Panc1 (cell line): ENCODE data around the gene CYP24A1. TPM values are rescaled to one million over a fixed set of nuclear protein-coding genes. Genes with fewer than 3 reads are reported as not detected.

Experiments
- ATAC-seq: fragments of 200-7000 bp; cut with Tn5 transposase; 2 replicates; pipeline ENCODE4 v1.9.1; 2020; ENCODE audit warnings: mild to moderate bottlenecking, moderate library complexity
- BruUV-seq: library from RNA; stranded (reverse); fragments of 400-500 nt; replicated peaks from 2 replicates; lab custom pipeline; 2021; lab: Mats Ljungman, UMichigan
- CTCF ChIA-PET: fragments of 300-600 bp; sonication (Branson Sonifier 250); formaldehyde crosslinking; loops from one replicate; lab custom pipeline; 2022; ENCODE audit warnings: antibody characterized with exemption; lab: Charles Lee
- POLR2A ChIA-PET: fragments of 300-600 bp; sonication (Branson Sonifier 250); formaldehyde crosslinking; loops from one replicate; lab custom pipeline; 2022; ENCODE audit warnings: antibody characterized with exemption; lab: Charles Lee
- DNase-seq: peaks from one replicate; pipeline ENCODE4 v3.0.0-alpha.2; 2010; ENCODE audit warnings: low read depth, low spot score
- H3K27ac ChIP-seq: 2 replicates; pipeline ENCODE4 v1.5.1; 2011; ENCODE audit warnings: mild to moderate bottlenecking, low read length, inconsistent platforms
- H3K27me3 ChIP-seq: fragments of 200-500 bp; sonication (Bioruptor generic); 2 replicates; pipeline ENCODE4 v1.6.0; 2014; ENCODE audit warnings: low read length, inconsistent platforms; ENCODE audit not compliant: control insufficient read depth, insufficient read depth
- H3K36me3 ChIP-seq: fragments of 200-500 bp; sonication (Bioruptor generic); 2 replicates; pipeline ENCODE4 v1.5.1; 2014; ENCODE audit warnings: inconsistent platforms, mild to moderate bottlenecking, low read length, moderate library complexity; ENCODE audit not compliant: control insufficient read depth, insufficient read depth
- H3K4me1 ChIP-seq: 2 replicates; pipeline ENCODE4 v1.5.1; 2011; ENCODE audit warnings: inconsistent platforms, mild to moderate bottlenecking, low read length, moderate library complexity; ENCODE audit not compliant: control insufficient read depth, insufficient read depth
- H3K4me3 ChIP-seq, 2 experiments: 2 replicates each; pipeline ENCODE4 v1.5.1; 2011 to 2012; ENCODE audit warnings: low read depth in 2 of 2, low read length in 2 of 2, mild to moderate bottlenecking in 2 of 2, inconsistent platforms in 1 of 2, moderate library complexity in 1 of 2
- H3K9me3 ChIP-seq: fragments of 200-500 bp; sonication (Bioruptor generic); 2 replicates; pipeline ENCODE4 v1.5.1; 2014; ENCODE audit warnings: low read depth, mild to moderate bottlenecking, inconsistent platforms, low read length, moderate library complexity; ENCODE audit not compliant: control insufficient read depth, insufficient read depth
- CTCF ChIP-seq: fragments of 450-650 bp; IDR thresholded peaks from 2 replicates; pipeline ENCODE4 v1.5.1; 2017; ENCODE audit warnings: mild to moderate bottlenecking
- POLR2AphosphoS5 ChIP-seq: IDR thresholded peaks from 2 replicates; pipeline ENCODE4 v1.6.1; 2012; ENCODE audit warnings: mild to moderate bottlenecking, low read depth, low read length, moderate library complexity
- REST ChIP-seq, 2 experiments: IDR thresholded peaks; 2 replicates each; pipeline ENCODE4 v1.6.1; 2011 to 2012; ENCODE audit warnings: low read depth in 2 of 2, control low read depth in 1 of 2, low read length in 1 of 2, mild to moderate bottlenecking in 1 of 2, moderate library complexity in 1 of 2; ENCODE audit not compliant: insufficient read depth in 1 of 2
- SIN3A ChIP-seq: IDR thresholded peaks from 2 replicates; pipeline ENCODE4 v1.6.1; 2012; ENCODE audit warnings: low read depth, mild to moderate bottlenecking, low read length, moderate library complexity, borderline replicate concordance; ENCODE audit not compliant: insufficient read depth
- TCF7L2 ChIP-seq: IDR thresholded peaks from 2 replicates; pipeline ENCODE4 v1.6.1; 2011; ENCODE audit warnings: mild to moderate bottlenecking, low read depth, low read length, inconsistent platforms
- in situ Hi-C: cut with HindIII; loops from 2 replicates; pipeline ENCODE4 v1.10.0; 2016; ENCODE audit warnings: low sequenced_read_pairs, low pct_unique_long_range_greater_than_20kb
- intact Hi-C: fragments of 100-400 bp; cut with micrococcal nuclease; formaldehyde crosslinking; loops from one replicate; pipeline ENCODE4 v1.10.0; 2022; ENCODE audit not compliant: unreplicated experiment
- total RNA-seq: library from RNA; stranded (reverse); gene quantifications from one replicate; pipeline ENCODE4 v1.2.1, GENCODE V29; 2021; ENCODE audit not compliant: unreplicated experiment

The CYP24A1 gene
- total RNA-seq, 1 experiment from 2014 or later = 3.0 TPM

GRCh38 chr20:54161008-54161820, 12.6 kb downstream of the CYP24A1 start:
- Histone ChIP-seq H3K4me3 (no peak overlapping the region), H3K36me3 (no peaks in the 10 kb centered on the region), H3K9me3 (no peaks in the 10 kb centered on the region), H3K27ac (no peak overlapping the region), H3K4me1 (no peaks in the 10 kb centered on the region), H3K27me3 (no peaks in the 10 kb centered on the region)
- ATAC-seq (no peak), DNase-seq (no peak)
- ChIA-PET POLR2A (interaction anchor here (0.8 kb wide), 1 partner anchor 84 kb away, joined by 3 read pairs; no protein-coding TSS in a partner anchor), CTCF (interaction anchor here (0.7 kb wide), 1 partner anchor 58 kb away, joined by 4 read pairs; no protein-coding TSS in a partner anchor)
- TF ChIP-seq CTCF (no peak), TCF7L2 (no peak), SIN3A (no peak), POLR2AphosphoS5 (no peak), REST (IDR thresholded peaks at IDR 0.05; ENCODE audit: insufficient read depth in 1 of 2, low read depth in 2 of 2, low read length in 1 of 2) (no peak)
- intact Hi-C loops (no loop called here), in situ Hi-C loops (no loop called here)
- BruUV-seq = no TSS peak

GRCh38 chr20:54160065-54161007, 13.4 kb downstream of the CYP24A1 start:
- Histone ChIP-seq H3K27ac (no peak overlapping the region), H3K4me1 (no peaks in the 10 kb centered on the region), H3K4me3 (no peak overlapping the region), H3K36me3 (no peaks in the 10 kb centered on the region), H3K9me3 (no peaks in the 10 kb centered on the region), H3K27me3 (no peaks in the 10 kb centered on the region)
- POLR2A ChIA-PET = interaction anchor here (0.8 kb wide), 1 partner anchor 83 kb away, joined by 3 read pairs; no protein-coding TSS in a partner anchor
- CTCF ChIA-PET = no interaction called here
- intact Hi-C loops (no loop called here), in situ Hi-C loops (no loop called here)
- DNase-seq (no peak), ATAC-seq (no peak)
- no peak for TF ChIP-seq REST (IDR thresholded peaks at IDR 0.05; ENCODE audit: insufficient read depth in 1 of 2, low read depth in 2 of 2, low read length in 1 of 2)
- TF ChIP-seq CTCF = no peak
- TF ChIP-seq TCF7L2 = no peak
- TF ChIP-seq POLR2AphosphoS5 = no peak
- no peak for TF ChIP-seq SIN3A
- no TSS peak for BruUV-seq
